DND-41 (cell line): ENCODE measurements around the gene GPX5.

Experiments
- EZH2 ChIP-seq: IDR thresholded peaks from 3 replicates; pipeline ENCODE4 v1.6.1; 2012; ENCODE audit warnings: borderline replicate concordance, low read depth, mild to moderate bottlenecking, moderate library complexity, low read length, inconsistent platforms; ENCODE audit not compliant: severe bottlenecking
- TF ChIP-seq, protein P1 (sequence below): IDR thresholded peaks from 2 replicates; pipeline ENCODE4 v1.5.1; 2012; ENCODE audit warnings: borderline replicate concordance, low read length, moderate library complexity, mild to moderate bottlenecking; ENCODE audit not compliant: poor library complexity, severe bottlenecking; ENCODE audit errors: extremely low read depth

- TF ChIP-seq EZH2: no peak
- TF ChIP-seq, protein P1, sequence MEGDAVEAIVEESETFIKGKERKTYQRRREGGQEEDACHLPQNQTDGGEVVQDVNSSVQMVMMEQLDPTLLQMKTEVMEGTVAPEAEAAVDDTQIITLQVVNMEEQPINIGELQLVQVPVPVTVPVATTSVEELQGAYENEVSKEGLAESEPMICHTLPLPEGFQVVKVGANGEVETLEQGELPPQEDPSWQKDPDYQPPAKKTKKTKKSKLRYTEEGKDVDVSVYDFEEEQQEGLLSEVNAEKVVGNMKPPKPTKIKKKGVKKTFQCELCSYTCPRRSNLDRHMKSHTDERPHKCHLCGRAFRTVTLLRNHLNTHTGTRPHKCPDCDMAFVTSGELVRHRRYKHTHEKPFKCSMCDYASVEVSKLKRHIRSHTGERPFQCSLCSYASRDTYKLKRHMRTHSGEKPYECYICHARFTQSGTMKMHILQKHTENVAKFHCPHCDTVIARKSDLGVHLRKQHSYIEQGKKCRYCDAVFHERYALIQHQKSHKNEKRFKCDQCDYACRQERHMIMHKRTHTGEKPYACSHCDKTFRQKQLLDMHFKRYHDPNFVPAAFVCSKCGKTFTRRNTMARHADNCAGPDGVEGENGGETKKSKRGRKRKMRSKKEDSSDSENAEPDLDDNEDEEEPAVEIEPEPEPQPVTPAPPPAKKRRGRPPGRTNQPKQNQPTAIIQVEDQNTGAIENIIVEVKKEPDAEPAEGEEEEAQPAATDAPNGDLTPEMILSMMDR: no peak
These were observed 10.0 kb upstream of the GPX5 start, which contains the start of gene GPX6 for GRCh38 chr6:28515676-28516075.
